Mucosa of rectum (tissue), 2 donors: ENCODE results near the gene RAB5IF.

Source experiments
- H3K27ac ChIP-seq, 2 donors: one replicate each; pipeline ENCODE4 v1.7.0; 2013; ENCODE audit warnings: inconsistent platforms in 2 of 2, low read depth in 2 of 2, low read length in 2 of 2
- H3K27me3 ChIP-seq, 2 donors: one replicate each; pipeline ENCODE4 v1.7.0; 2013; ENCODE audit warnings: low read length in 2 of 2; ENCODE audit not compliant: control insufficient read depth in 2 of 2, insufficient read depth in 2 of 2
- H3K36me3 ChIP-seq, 2 donors: one replicate each; pipeline ENCODE4 v1.7.0; 2013; ENCODE audit warnings: low read length in 2 of 2; ENCODE audit not compliant: control insufficient read depth in 2 of 2, insufficient read depth in 2 of 2
- H3K4me1 ChIP-seq, 2 donors: one replicate each; pipeline ENCODE4 v1.7.0; 2013; ENCODE audit warnings: low read length in 2 of 2, mild to moderate bottlenecking in 1 of 2; ENCODE audit not compliant: control insufficient read depth in 2 of 2, insufficient read depth in 2 of 2
- H3K4me3 ChIP-seq, 2 donors: one replicate each; pipeline ENCODE4 v1.7.0; 2013; ENCODE audit warnings: low read length in 2 of 2
- H3K9ac ChIP-seq, 2 donors: one replicate each; pipeline ENCODE4 v1.7.0; 2013; ENCODE audit warnings: low read length in 2 of 2, low read depth in 1 of 2, mild to moderate bottlenecking in 1 of 2
- H3K9me3 ChIP-seq, 2 donors: one replicate each; pipeline ENCODE4 v1.7.0; 2013; ENCODE audit warnings: low read length in 2 of 2; ENCODE audit not compliant: control insufficient read depth in 2 of 2
- donor health status: healthy.
- donor health status: Normal muscosa, but diverticular disease.

The RAB5IF gene

GRCh38 chr20:36644032-36644705 lies 38.6 kb downstream of the RAB5IF start:
- Histone ChIP-seq H3K9me3 (no peaks in the 10 kb centered on the region), H3K4me1 (peaks cover 0 to 4% of the 10 kb centered on the region in 2 donors), H3K27ac (peak overlapping the region in 1 of 2 donors; percentile 48), H3K36me3 (no peaks in the 10 kb centered on the region), H3K27me3 (no peaks in the 10 kb centered on the region), H3K4me3 (peak overlapping the region in 1 of 2 donors; percentile 50), H3K9ac (no peak overlapping the region)

GRCh38 chr20:36644706-36645095 lies 39.1 kb downstream of the RAB5IF start:
- Histone ChIP-seq H3K27me3 (no peaks in the 10 kb centered on the region), H3K4me3 (peak overlapping the region in 1 of 2 donors; percentile 50), H3K4me1 (peaks cover 0 to 4% of the 10 kb centered on the region in 2 donors), H3K9ac (no peak overlapping the region), H3K9me3 (no peaks in the 10 kb centered on the region), H3K27ac (peak overlapping the region in 1 of 2 donors; percentile 48), H3K36me3 (no peaks in the 10 kb centered on the region)

- H3K36me3 ChIP-seq, result no peaks in the 10 kb centered on the region
- H3K4me1 ChIP-seq, result peaks cover 0 to 4% of the 10 kb centered on the region in 2 donors
- H3K9ac ChIP-seq, result no peak overlapping the region
- no peaks in the 10 kb centered on the region for H3K9me3 ChIP-seq
- no peaks in the 10 kb centered on the region for H3K27me3 ChIP-seq
- H3K27ac ChIP-seq, result peak overlapping the region in 1 of 2 donors; percentile 69
- H3K4me3 ChIP-seq, result peak overlapping the region; percentile 30 to 59
These were observed 39.8 kb downstream of the RAB5IF start for GRCh38 chr20:36645353-36645752.

DNA sequence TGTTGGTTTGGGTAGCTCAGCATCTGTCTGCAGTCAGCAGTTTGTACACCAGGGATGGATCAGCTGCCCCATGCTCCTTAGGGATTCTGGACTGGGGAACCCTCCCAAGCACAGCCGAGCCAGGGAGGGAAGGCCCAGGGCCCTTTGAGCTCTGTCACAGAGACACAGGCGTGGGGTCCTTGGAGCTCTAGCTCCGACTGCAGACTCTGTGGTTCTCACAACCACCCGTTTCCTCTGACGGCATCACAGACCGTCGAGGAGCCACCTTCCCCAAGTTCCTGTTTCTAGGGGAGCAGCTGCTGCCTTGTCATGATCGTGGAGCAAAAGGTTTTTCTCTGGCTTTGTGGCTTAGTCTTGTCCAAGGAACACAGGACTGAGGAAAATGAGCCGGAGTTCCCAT lies 40.4 kb downstream of the RAB5IF start, which contains the start of gene SLA2:
SLA2 (minus strand) TSS at position 199 of the 400 bp plus-strand sequence. CDS start 4,861 bp downstream, outside the sequence.
- peaks cover 0 to 4% of the 10 kb centered on the region in 2 donors for H3K4me1 ChIP-seq
- no peaks in the 10 kb centered on the region for H3K9me3 ChIP-seq
- no peaks in the 10 kb centered on the region for H3K27me3 ChIP-seq
- H3K27ac ChIP-seq, result peak within 1 kb of the TSS in 1 of 2 donors; percentile 69
- H3K9ac ChIP-seq, result peak within 1 kb of the TSS; percentile 12 to 19
- no peaks in the 10 kb centered on the region for H3K36me3 ChIP-seq
- peak within 1 kb of the TSS; percentile 30 to 59 for H3K4me3 ChIP-seq

DNA sequence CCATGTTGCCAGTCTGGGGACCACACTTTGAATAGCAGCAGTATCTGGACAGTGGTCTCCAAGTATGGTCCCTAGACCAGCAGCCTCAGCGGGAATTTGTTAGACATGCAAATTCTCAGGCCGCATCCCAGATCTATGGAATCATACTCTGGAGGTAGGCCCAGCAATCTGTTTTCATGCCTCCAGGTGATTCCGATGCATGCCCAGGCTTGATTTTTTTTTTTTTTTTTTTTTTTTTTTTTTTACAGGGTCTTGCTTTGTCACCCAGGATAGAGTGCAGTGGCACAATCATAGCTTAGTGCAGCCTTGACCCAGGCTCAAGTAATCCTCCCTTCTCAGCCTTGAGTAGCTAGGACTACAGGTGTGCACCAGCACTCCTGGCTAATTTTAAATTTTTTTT lies 41.1 kb downstream of the RAB5IF start:
- Histone ChIP-seq H3K4me3 (no peak overlapping the region), H3K27ac (no peak overlapping the region)

DNA sequence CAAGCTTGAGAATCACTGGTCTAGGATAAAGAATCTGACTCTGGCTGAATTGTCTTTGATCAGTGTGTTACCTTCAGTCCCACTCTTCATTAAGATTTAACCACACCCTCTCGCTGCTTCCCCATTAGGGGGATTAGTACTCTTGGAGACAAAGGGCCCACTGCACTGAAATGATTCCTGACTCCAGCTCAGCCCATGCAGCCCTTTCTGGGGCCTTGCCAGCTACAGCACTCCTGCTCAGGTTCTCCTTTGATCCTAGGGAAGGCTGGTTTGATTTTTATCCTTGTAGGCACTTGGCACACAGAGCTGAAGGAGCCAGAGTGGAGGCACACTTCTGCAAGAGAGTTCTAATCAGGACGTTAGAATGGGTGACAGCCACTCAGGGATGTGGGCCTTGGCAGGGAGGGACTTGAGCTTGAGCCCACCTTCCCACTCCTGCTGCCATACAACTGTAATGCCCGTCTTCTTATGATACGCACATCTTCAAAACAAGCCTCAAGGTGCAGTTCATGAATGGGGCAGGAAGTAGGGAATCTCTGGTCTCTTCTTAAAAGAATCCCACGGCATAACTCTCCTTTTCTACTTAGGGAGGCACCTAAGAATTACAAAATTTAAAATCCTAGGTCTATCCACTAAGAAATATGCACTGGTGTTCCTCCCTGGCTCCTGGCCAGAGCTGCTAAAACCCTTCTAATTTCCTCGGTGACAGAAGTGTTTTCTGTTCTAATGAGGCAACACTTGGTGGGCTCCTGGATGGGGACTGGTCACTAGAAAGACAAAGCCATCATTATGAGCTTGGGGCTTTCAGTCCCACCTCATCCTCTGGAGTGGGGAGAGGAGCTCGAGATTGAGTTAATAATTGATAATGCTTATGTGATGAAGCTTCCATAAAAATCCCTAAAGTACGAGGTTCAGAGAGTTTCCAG lies 41.9 kb downstream of the RAB5IF start:
- H3K9ac ChIP-seq, result no peak overlapping the region
- H3K9me3 ChIP-seq, result no peaks in the 10 kb centered on the region
- no peaks in the 10 kb centered on the region for H3K36me3 ChIP-seq
- H3K27ac ChIP-seq, result no peak overlapping the region
- no peaks in the 10 kb centered on the region for H3K27me3 ChIP-seq
- no peak overlapping the region for H3K4me3 ChIP-seq
- peaks cover 0 to 4% of the 10 kb centered on the region in 2 donors for H3K4me1 ChIP-seq

More for the DNA sequence above, 41.1 kb downstream of the RAB5IF start:
- Histone ChIP-seq H3K9me3 (no peaks in the 10 kb centered on the region), H3K27me3 (no peaks in the 10 kb centered on the region), H3K4me1 (peaks cover 0 to 4% of the 10 kb centered on the region in 2 donors), H3K9ac (no peak overlapping the region), H3K36me3 (no peaks in the 10 kb centered on the region)

GRCh38 chr20:36653456-36653855 lies 47.9 kb downstream of the RAB5IF start:
- H3K36me3 ChIP-seq, result peaks cover 8 to 28% of the 10 kb centered on the region in 2 donors
- no peaks in the 10 kb centered on the region for H3K9me3 ChIP-seq
- no peak overlapping the region for H3K27ac ChIP-seq

GRCh38 chr20:36654506-36654905 lies 48.9 kb downstream of the RAB5IF start:
- no peak overlapping the region for H3K27ac ChIP-seq
- H3K4me3 ChIP-seq, result no peak overlapping the region
- peaks cover 8 to 28% of the 10 kb centered on the region in 2 donors for H3K36me3 ChIP-seq
- H3K9ac ChIP-seq, result no peak overlapping the region
- H3K9me3 ChIP-seq, result no peaks in the 10 kb centered on the region
- no peaks in the 10 kb centered on the region for H3K4me1 ChIP-seq
- H3K27me3 ChIP-seq, result no peaks in the 10 kb centered on the region

More at GRCh38 chr20:36653456-36653855, 47.9 kb downstream of the RAB5IF start:
- no peak overlapping the region for H3K4me3 ChIP-seq
- no peaks in the 10 kb centered on the region for H3K27me3 ChIP-seq
- no peaks in the 10 kb centered on the region for H3K4me1 ChIP-seq
- H3K9ac ChIP-seq, result no peak overlapping the region

DNA sequence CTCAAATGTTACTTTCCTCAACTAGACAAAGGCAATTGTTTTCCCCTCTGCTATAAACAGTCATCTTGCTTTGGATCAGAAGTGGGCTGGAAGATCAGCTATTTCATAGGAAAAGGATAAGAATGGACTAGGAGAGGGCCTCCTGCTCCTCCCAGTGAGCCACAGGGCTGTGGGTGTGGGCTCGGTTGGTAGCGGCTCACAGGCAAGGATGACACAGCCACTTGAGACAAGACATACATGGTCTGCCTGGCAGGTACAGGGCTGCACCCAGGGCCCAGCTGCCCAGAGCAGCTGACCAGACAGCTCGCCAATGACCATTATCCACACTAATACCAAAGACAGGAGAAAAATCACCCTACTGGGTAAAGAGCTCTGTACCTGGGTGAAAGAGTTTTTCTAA lies 49.4 kb downstream of the RAB5IF start:
- H3K27ac ChIP-seq, result no peak overlapping the region
- peaks cover 8 to 28% of the 10 kb centered on the region in 2 donors for H3K36me3 ChIP-seq
- H3K9ac ChIP-seq, result no peak overlapping the region
- no peaks in the 10 kb centered on the region for H3K9me3 ChIP-seq
- no peak overlapping the region for H3K4me3 ChIP-seq
- H3K4me1 ChIP-seq, result no peaks in the 10 kb centered on the region
- no peaks in the 10 kb centered on the region for H3K27me3 ChIP-seq

GRCh38 chr20:36656733-36657132 lies 51.2 kb downstream of the RAB5IF start:
- Histone ChIP-seq H3K4me3 (no peak overlapping the region), H3K4me1 (no peaks in the 10 kb centered on the region), H3K36me3 (peaks cover 8 to 32% of the 10 kb centered on the region in 2 donors)

More at GRCh38 chr20:36656733-36657132, 51.2 kb downstream of the RAB5IF start:
- no peaks in the 10 kb centered on the region for H3K27me3 ChIP-seq
- no peaks in the 10 kb centered on the region for H3K9me3 ChIP-seq
- no peak overlapping the region for H3K9ac ChIP-seq
- H3K27ac ChIP-seq, result no peak overlapping the region
